ENCODE data around the gene TNNC2. TPM values are rescaled to one million over a fixed set of nuclear protein-coding genes. Genes with fewer than 3 reads are reported as not detected.

The TNNC2 gene
- total RNA-seq, 4 donors from 2014 or later = 2.7 to 3.5 TPM; not detected in 2

DNA sequence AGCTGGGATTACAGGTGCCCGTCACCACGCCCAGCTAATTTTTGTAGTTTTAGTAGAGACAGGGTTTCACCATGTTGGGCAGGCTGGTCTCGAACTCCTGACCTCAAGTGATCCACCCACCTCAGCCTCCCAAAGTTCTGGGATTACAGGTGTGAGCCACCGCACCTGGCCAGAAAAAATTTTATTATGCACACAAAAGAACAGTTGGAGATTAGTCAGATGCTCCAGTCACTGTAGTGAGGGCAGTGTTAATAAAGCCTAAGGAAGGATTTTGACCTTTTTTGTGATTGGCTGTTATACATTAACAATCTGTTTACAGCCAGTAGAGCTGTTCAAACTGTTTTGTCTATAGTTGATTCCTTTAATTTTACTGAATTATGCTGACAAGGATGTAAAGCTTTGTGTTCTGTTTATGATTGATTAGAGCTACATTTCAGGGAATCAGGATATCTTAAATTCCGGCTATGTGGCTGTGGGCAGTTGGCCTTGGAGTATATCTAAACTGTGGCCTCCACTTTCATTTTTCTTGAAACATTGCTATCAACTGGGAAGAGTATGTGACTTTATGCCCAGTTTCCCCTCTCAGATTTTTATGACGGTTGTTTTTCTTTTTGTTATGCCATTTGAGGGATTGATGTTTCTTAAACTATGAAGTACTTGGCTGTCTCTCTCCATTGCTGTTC, 40.2 kb upstream of the TNNC2 start:
- Histone ChIP-seq H3K27me3 (no peaks in the 10 kb centered on the region), H3K36me3 (no peaks in the 10 kb centered on the region), H3K27ac (peak overlapping the region in 2 of 4 donors; percentile 46 to 62), H3K4me3 (no peak overlapping the region), H3K4me1 (peaks cover 0 to 34% (median 0%) of the 10 kb centered on the region in 4 donors), H3K9me3 (no peaks in the 10 kb centered on the region)
- DNase-seq = no peak
- TF ChIP-seq CTCF (IDR thresholded peaks at IDR 0.05) (no peak), POLR2A (IDR thresholded peaks at IDR 0.05) (no peak)

DNA sequence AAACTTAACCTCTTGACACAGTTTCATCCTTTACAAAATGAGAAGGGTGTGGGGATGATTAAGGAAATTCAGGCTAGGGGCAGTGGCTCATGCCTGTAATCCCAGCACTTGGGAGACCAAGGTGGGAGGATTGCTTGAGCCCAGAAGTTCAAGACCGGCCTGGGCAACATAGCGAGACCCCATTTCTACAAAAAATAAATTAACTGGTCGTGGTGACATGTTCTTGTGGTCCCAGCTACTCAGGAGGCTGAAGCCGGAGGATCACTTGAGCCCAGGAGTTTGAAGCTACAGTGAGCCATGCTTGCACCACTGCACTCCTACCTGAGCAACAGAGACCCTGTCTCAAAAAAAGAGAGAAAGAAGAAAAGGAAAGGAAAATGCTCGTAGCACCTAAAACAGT, 39.3 kb upstream of the TNNC2 start:
- H3K36me3 ChIP-seq = no peaks in the 10 kb centered on the region

DNA sequence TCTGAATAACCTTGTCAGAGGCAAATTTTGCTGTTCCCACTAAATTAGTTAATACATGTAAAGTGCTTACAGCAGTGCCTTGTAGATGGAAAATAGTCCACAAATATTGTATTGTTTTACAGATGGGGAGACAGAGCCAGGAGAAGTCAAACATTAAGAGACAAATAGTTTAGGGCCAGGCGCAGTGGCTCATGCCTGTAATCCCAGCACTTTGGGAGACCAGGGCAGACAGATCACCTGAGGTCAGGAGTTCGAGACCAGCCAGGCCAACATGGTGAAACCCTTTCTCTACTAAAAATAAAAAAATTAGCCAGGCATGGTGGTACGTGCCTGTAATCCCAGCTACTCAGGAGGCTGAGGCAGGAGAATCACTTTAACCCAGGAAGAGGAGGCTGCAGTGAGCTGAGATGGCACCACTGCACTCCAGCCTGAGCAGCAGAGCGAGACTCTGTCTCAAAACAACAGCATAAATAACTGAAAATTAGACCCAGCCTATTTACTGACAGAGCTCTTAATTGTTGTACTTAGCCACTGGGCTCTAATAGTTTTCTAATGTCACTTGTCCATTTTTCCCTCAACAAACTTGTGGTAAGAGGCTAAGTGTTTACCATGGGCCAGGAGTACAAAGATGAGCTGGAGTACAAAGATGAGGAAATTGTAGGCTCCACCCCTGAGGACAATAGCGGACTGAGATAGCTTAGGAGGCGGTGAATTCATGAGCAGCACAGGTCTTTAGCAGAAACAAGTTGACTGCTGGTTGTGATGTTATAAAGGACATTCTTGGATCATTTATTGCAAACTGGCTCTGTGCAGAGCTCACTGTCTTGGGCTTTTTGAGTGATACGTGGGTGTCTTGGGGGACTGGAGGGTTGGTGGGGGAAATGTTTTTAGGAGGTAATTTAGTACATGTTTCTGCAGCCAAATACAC, 36.7 kb upstream of the TNNC2 start:
- Histone ChIP-seq H3K4me3 (no peak overlapping the region), H3K9me3 (no peaks in the 10 kb centered on the region), H3K27ac (peak overlapping the region in 1 of 4 donors; percentile 25), H3K4me1 (peaks cover 0 to 52% (median 0%) of the 10 kb centered on the region in 4 donors), H3K27me3 (no peaks in the 10 kb centered on the region), H3K36me3 (no peaks in the 10 kb centered on the region)
- no peak for DNase-seq
- TF ChIP-seq CTCF (IDR thresholded peaks at IDR 0.05) (no peak), POLR2A (IDR thresholded peaks at IDR 0.05) (no peak)

More for the DNA sequence above, 39.3 kb upstream of the TNNC2 start:
- Histone ChIP-seq H3K27ac (no peak overlapping the region), H3K4me3 (no peak overlapping the region), H3K27me3 (no peaks in the 10 kb centered on the region), H3K9me3 (no peaks in the 10 kb centered on the region), H3K4me1 (peaks cover 0 to 41% (median 0%) of the 10 kb centered on the region in 4 donors)
- no peak for DNase-seq
- TF ChIP-seq POLR2A (IDR thresholded peaks at IDR 0.05) (no peak), CTCF (IDR thresholded peaks at IDR 0.05) (no peak)

- Histone ChIP-seq H3K9me3 (no peaks in the 10 kb centered on the region), H3K27ac (no peak overlapping the region), H3K36me3 (no peaks in the 10 kb centered on the region), H3K27me3 (no peaks in the 10 kb centered on the region), H3K4me3 (no peak overlapping the region), H3K4me1 (peaks cover 0 to 53% (median 5%) of the 10 kb centered on the region in 4 donors)
- no peak for TF ChIP-seq CTCF (IDR thresholded peaks at IDR 0.05)
- TF ChIP-seq POLR2A (IDR thresholded peaks at IDR 0.05) = no peak
- no peak for DNase-seq
Measured at GRCh38 chr20:45861221-45862075, 34.3 kb upstream of the TNNC2 start.

DNA sequence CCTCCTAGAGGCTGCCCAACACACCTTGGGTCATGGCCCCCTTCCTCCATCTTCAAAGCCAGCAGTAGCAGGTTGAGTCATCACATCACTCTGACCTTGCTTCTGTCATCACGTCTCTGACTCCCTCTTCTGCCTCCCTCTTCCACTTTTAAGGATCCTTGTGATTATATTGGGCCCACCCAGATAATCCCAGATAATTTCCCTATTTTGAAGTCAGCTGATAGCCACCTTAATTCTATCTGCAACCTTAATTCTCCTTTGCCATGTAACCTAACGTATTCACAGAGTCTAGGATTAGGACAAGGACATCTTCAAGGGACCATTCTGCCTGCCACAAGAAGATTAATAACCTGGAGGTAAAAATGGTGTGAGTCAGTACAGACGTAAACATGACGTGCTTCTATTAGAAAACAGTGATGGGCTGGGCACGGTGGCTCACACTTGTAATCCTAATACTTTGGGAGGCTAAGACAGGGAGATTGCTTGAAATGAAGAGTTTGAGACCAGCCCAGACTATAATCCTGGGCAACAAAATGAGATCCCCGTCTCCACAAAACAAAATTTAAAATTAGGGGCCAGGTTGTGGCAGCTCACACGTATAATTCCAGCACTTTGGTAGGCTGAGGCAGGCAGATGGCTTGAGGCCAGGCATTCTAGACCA, 33.6 kb upstream of the TNNC2 start:
- H3K36me3 ChIP-seq = no peaks in the 10 kb centered on the region
- DNase-seq = no peak
- no peak overlapping the region for H3K27ac ChIP-seq
- no peaks in the 10 kb centered on the region for H3K27me3 ChIP-seq
- TF ChIP-seq POLR2A (IDR thresholded peaks at IDR 0.05) = no peak
- TF ChIP-seq CTCF (IDR thresholded peaks at IDR 0.05) = no peak
- no peaks in the 10 kb centered on the region for H3K9me3 ChIP-seq
- peaks cover 0 to 55% (median 10%) of the 10 kb centered on the region in 4 donors for H3K4me1 ChIP-seq
- H3K4me3 ChIP-seq = no peak overlapping the region

All from Peyer's patch (tissue), 4 donors.